LNCAP (cell line): Measurements from ENCODE around the gene DMRTA2.

ENCODE experiments used
- CTCF ChIP-seq: fragments of 450-650 bp; IDR thresholded peaks from 2 replicates; pipeline ENCODE4 v1.5.1; 2017; ENCODE audit warnings: mild to moderate bottlenecking

The DMRTA2 gene

DNA sequence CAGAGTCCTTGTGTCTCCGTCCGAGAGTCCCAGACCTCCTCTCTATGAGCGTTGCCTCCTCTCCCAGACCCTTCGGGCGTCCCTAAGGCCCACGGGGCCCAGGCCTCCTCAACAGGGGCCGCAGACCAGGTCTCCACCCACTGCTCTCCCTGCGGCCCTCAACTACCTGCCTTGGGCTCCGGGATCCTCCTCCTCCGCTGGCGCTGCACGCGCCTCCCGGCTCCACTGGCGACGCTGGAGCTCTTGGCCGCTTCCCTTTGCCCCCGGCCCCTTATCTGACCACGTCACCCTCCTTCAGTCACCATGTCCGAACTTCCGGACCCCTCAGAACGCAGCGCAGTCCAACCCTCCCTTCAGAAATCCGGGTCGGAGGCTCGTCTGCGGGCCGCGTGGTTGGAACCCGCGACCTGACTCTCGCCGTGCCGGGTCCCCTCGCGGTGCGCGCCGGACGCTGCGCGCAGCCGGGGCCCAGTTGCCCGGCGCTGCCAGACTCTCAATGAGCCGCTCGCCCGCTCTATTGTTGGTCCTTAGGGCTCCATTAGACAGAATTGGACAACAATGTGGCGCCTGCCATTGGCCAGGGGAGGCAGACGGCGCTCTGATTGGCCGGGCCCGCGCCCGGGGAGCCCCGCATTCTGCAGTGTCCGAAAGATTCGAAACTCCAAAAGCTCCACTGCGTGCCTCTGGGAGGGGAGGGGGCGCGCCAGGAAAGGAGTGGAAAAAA is at the start of gene DMRTA2:
DMRTA2 (minus strand) TSS at position 498 of the 724 bp plus-strand sequence. CDS start 1,907 bp downstream, outside the sequence.
- TF ChIP-seq CTCF = no peak

GRCh38 chr1:50471967-50472366 is 48.7 kb upstream of the DMRTA2 start:
- TF ChIP-seq CTCF = no peak

DNA sequence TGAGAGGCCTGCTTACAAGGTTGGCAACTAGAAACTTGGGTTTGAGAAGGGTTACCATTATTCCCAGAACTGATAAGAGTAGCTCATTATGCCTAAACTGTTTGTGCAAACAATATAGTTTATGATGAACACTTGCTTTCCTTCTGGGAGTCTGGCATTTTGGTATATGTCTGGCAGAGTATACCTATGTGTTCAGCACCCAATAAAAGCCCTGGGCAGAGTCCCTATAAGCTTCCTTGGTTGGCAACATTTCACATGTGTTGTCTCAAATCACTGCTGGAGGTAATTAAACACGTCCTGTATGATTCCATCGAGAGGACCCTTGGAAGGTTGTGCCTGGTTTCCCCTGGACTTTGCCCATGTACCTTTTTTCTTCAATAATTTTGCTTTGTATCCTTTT is 39.7 kb upstream of the DMRTA2 start:
- no peak for TF ChIP-seq CTCF

DNA sequence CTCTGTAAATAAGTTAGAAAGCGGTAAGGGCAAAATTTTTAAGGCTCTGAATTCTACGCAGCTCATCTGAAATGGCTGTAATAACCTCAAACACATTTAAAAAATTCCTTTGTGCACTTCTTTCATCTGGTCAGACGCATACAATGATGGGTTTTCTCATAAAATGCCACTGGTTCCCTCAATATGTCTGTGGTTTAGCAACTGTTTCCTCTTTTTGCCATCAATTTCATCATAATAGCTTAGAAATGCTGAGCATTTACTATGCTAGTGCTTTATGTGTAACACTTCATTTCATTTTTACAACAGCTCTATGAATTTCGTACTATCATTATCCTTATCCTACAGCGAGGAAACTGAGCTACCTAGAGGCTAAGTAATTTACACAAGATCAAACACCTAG is 35.3 kb upstream of the DMRTA2 start:
- TF ChIP-seq CTCF = no peak

- TF ChIP-seq CTCF = no peak
These were observed 31.7 kb upstream of the DMRTA2 start for GRCh38 chr1:50454911-50455310.

DNA sequence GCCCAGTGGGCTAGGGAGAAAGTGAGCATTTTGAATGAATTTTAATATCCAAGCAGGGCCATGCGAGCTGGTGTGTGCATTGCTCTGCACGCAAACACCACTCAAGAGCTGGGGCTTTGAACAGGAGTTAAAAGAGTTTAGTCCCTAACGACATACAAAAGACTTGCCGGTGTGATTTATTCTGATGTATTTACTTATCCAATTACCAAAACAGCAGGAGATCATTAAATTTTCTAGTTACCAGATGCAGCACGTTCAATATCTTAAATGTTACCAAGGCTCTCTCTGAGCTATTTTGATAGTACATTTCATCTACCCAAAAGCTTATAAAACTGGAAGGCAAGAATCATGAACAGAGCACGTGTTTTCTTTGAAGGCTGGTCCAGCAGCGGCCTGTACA is 30.0 kb upstream of the DMRTA2 start:
- no peak for TF ChIP-seq CTCF

GRCh38 chr1:50452700-50453099 is 29.5 kb upstream of the DMRTA2 start:
- TF ChIP-seq CTCF = no peak
